Muscle layer of colon (tissue), 2 donors: ENCODE measurements around the gene IER3.
"Not testable (repeated sequence)": the region's sequence is repeated elsewhere in the genome, so short reads cannot be mapped to it uniquely, and the experiment has no call there.

ENCODE experiments used
- H3K27ac ChIP-seq: one replicate; pipeline ENCODE4 v1.7.0; 2013; ENCODE audit warnings: low read depth, mild to moderate bottlenecking, low read length, moderate library complexity
- H3K27me3 ChIP-seq, 2 donors: one replicate each; pipeline ENCODE4 v1.7.0; 2013; ENCODE audit warnings: low read length in 2 of 2, mild to moderate bottlenecking in 2 of 2; ENCODE audit not compliant: insufficient read depth in 2 of 2, control insufficient read depth in 1 of 2
- H3K36me3 ChIP-seq: one replicate; pipeline ENCODE4 v1.7.0; 2013; ENCODE audit warnings: mild to moderate bottlenecking, low read length; ENCODE audit not compliant: insufficient read depth
- H3K4me1 ChIP-seq: one replicate; pipeline ENCODE4 v1.7.0; 2013; ENCODE audit warnings: mild to moderate bottlenecking, low read length; ENCODE audit not compliant: insufficient read depth
- H3K4me3 ChIP-seq, 2 donors: one replicate each; pipeline ENCODE4 v1.7.0; 2013; ENCODE audit warnings: low read length in 2 of 2, low read depth in 1 of 2, mild to moderate bottlenecking in 1 of 2, moderate library complexity in 1 of 2
- H3K9ac ChIP-seq: one replicate; pipeline ENCODE4 v1.7.0; 2013; ENCODE audit warnings: low read length
- H3K9me3 ChIP-seq: one replicate; pipeline ENCODE4 v1.7.0; 2013; ENCODE audit warnings: mild to moderate bottlenecking, low read length
- donor health status: abdominal sarcoma.
- donor health status: Adenocarcinoma of cecum.

Gene IER3

DNA sequence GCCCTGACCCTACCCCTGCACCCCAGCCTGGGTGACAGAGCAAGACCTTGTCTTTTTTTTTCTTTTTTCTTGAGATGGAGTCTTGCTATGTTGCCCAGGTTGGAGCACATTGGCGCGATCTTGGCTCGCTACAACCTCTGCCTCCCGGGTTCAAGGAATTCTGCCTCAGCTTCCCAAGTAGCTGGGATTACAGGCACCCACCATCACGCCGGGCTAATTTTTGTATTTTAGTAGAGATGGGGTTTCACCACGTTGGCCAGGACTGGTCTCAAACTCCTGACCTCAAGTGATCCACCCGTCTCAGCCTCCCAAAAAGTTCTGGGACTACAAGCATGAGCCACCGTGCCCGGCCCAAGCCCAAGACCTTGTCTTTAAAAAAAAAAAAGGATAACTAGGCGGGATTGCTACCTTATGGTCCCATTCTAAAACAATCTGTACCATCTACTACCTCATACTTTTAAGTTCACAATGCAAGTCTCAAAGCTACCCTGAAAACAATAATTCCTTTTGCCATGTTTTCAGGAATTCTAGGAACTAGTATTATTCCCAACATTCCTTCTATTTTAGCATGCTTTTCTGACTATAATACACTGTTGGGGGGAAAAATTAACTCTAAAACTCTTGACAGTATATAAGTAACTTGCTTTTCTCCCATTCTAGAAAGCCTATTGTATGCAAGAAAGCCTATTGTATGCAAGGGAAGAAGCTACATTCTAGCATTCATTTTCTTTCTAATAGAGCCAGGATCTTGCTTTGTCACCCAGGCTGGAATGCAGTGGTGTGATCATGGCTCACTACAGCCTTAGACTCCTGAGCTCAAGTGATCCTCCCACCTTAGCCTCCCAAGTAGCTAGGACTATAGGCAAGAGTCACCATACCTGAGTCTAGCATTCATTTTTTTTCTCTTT is 17.6 kb downstream of the IER3 start:
- Histone ChIP-seq H3K9me3 (no peaks in the 10 kb centered on the region), H3K36me3 (peaks cover 76% of the 10 kb centered on the region), H3K27ac (no peak overlapping the region), H3K9ac (no peak overlapping the region), H3K4me3 (no peak overlapping the region), H3K4me1 (peaks cover 22% of the 10 kb centered on the region), H3K27me3 (no peaks in the 10 kb centered on the region)

GRCh38 chr6:30725713-30726505 is 18.4 kb downstream of the IER3 start:
- Histone ChIP-seq H3K27ac (no peak overlapping the region), H3K9ac (no peak overlapping the region), H3K4me1 (peaks cover 21% of the 10 kb centered on the region), H3K4me3 (no peak overlapping the region), H3K36me3 (peaks cover 70% of the 10 kb centered on the region), H3K27me3 (no peaks in the 10 kb centered on the region), H3K9me3 (no peaks in the 10 kb centered on the region)

DNA sequence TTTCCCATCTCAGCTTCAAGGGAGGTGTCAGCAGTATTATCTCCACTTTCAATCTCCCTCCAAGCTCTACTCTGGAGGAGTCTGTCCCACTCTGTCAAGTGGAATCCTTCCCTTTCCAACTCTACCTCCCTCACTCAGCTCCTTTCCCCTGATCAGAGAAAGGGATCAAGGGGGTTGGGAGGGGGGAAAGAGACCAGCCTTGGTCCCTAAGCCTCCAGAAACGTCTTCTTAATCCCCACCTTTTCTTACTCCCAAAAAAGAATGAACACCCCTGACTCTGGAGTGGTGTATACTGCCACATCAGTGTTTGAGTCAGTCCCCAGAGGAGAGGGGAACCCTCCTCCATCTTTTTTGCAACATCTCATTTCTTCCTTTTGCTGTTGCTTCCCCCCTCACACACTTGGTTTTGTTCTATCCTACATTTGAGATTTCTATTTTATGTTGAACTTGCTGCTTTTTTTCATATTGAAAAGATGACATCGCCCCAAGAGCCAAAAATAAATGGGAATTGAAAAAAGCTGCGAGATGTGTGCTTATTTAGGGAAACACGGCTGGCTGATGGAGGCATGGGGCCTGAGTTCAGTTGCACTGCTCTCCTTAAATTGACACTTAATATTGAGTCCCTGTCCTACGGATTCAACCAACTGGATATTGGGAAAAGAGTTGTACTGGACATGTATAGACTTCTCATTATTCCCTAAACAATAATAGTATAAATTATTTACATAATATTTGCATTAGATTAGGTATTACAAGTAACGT is 19.3 kb downstream of the IER3 start:
- Histone ChIP-seq H3K4me3 (no peak overlapping the region), H3K4me1 (peaks cover 15% of the 10 kb centered on the region), H3K9ac (no peak overlapping the region), H3K9me3 (no peaks in the 10 kb centered on the region), H3K27ac (no peak overlapping the region), H3K27me3 (no peaks in the 10 kb centered on the region), H3K36me3 (peaks cover 61% of the 10 kb centered on the region)

DNA sequence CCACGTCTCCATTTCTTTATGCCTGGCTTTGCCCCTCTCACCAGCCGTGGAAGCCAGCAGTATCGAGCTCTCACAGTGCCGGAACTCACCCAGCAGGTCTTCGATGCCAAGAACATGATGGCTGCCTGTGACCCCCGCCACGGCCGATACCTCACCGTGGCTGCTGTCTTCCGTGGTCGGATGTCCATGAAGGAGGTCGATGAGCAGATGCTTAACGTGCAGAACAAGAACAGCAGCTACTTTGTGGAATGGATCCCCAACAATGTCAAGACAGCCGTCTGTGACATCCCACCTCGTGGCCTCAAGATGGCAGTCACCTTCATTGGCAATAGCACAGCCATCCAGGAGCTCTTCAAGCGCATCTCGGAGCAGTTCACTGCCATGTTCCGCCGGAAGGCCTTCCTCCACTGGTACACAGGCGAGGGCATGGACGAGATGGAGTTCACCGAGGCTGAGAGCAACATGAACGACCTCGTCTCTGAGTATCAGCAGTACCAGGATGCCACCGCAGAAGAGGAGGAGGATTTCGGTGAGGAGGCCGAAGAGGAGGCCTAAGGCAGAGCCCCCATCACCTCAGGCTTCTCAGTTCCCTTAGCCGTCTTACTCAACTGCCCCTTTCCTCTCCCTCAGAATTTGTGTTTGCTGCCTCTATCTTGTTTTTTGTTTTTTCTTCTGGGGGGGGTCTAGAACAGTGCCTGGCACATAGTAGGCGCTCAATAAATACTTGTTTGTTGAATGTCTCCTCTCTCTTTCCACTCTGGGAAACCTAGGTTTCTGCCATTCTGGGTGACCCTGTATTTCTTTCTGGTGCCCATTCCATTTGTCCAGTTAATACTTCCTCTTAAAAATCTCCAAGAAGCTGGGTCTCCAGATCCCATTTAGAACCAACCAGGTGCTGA is 20.3 kb downstream of the IER3 start:
- not testable (repeated sequence) for H3K9me3 ChIP-seq, H3K27ac ChIP-seq, H3K27me3 ChIP-seq, H3K9ac ChIP-seq, H3K4me3 ChIP-seq
- Histone ChIP-seq H3K36me3 (peaks cover 51% of the 10 kb centered on the region), H3K4me1 (peaks cover 23% of the 10 kb centered on the region)

DNA sequence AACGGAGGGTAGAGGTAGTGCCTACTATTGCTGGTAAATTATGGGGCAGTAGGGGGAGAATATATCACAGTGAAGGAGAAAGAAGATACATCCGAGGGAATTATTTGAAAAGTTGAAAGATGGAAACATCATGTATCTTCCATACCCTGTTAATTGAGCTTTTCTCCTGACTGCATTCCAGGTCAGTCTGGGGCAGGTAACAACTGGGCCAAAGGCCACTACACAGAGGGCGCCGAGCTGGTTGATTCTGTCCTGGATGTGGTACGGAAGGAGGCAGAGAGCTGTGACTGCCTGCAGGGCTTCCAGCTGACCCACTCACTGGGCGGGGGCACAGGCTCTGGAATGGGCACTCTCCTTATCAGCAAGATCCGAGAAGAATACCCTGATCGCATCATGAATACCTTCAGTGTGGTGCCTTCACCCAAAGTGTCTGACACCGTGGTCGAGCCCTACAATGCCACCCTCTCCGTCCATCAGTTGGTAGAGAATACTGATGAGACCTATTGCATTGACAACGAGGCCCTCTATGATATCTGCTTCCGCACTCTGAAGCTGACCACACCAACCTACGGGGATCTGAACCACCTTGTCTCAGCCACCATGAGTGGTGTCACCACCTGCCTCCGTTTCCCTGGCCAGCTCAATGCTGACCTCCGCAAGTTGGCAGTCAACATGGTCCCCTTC is 21.0 kb downstream of the IER3 start:
- not testable (repeated sequence) for H3K27ac ChIP-seq, H3K9ac ChIP-seq, H3K27me3 ChIP-seq, H3K4me3 ChIP-seq, H3K9me3 ChIP-seq
- Histone ChIP-seq H3K4me1 (peaks cover 25% of the 10 kb centered on the region), H3K36me3 (peaks cover 51% of the 10 kb centered on the region)

- H3K9ac ChIP-seq: no peak overlapping the region
- H3K36me3 ChIP-seq: peaks cover 44% of the 10 kb centered on the region
- H3K4me1 ChIP-seq: peaks cover 25% of the 10 kb centered on the region
- H3K9me3 ChIP-seq: no peaks in the 10 kb centered on the region
- peak overlapping the region in 1 of 2 donors; percentile 84 for H3K4me3 ChIP-seq
- no peaks in the 10 kb centered on the region for H3K27me3 ChIP-seq
- peak overlapping the region; percentile 97 for H3K27ac ChIP-seq
These were observed 21.9 kb downstream of the IER3 start for GRCh38 chr6:30722280-30723112.

- not testable (repeated sequence) for H3K27me3 ChIP-seq, H3K9me3 ChIP-seq
- Histone ChIP-seq H3K36me3 (peaks cover 38% of the 10 kb centered on the region), H3K27ac (peak overlapping the region; percentile 97), H3K9ac (peak overlapping the region; percentile 61), H3K4me1 (peaks cover 25% of the 10 kb centered on the region), H3K4me3 (peak overlapping the region; percentile 78 to 84)
These were observed 22.4 kb downstream of the IER3 start for GRCh38 chr6:30722025-30722279.

GRCh38 chr6:30721198-30722024 is 22.9 kb downstream of the IER3 start:
- Histone ChIP-seq H3K9me3 (no peaks in the 10 kb centered on the region), H3K27ac (peak overlapping the region; percentile 97), H3K4me1 (peaks cover 28% of the 10 kb centered on the region)

DNA sequence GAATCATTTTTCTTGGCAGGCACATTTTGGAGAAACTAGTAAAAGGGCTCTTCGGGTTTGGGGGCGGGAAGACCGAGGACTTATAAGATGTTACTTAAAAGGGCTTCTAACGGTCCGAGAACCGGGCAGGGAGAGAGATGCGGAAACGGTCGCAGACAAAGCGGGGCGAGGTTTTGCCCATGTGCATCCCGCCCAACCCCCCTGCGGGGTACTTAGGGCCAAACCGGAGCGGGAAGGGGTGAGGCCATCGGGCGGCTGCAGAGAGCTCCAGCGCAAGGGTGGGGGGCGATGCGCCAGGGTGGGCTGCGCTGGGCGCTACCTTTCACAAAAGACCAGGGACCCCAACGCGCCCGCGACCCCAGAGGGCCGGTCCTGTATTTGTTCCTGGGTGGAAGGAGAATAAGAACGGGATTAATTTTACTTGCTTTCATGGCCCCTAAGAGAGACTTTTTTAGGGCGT is 23.6 kb downstream of the IER3 start:
- peaks cover 26% of the 10 kb centered on the region for H3K4me1 ChIP-seq
- H3K36me3 ChIP-seq: peaks cover 29% of the 10 kb centered on the region
- H3K9me3 ChIP-seq: no peaks in the 10 kb centered on the region
- H3K27ac ChIP-seq: peak overlapping the region; percentile 81
- H3K4me3 ChIP-seq: peak overlapping the region; percentile 80 to 96
- H3K9ac ChIP-seq: peak overlapping the region; percentile 98
- H3K27me3 ChIP-seq: no peaks in the 10 kb centered on the region

More at GRCh38 chr6:30721198-30722024, 22.9 kb downstream of the IER3 start:
- H3K4me3 ChIP-seq: peak overlapping the region; percentile 80 to 96
- peaks cover 33% of the 10 kb centered on the region for H3K36me3 ChIP-seq
- peak overlapping the region; percentile 98 for H3K9ac ChIP-seq
- H3K27me3 ChIP-seq: no peaks in the 10 kb centered on the region
